ENCODE data around the gene ORC3. TPM values are rescaled to one million over a fixed set of nuclear protein-coding genes. Genes with fewer than 3 reads are reported as not detected.
A peak's percentile ranks its signal among the peaks of the same experiment; 100 is the strongest.
"Not testable (repeated sequence)": the region's sequence is repeated elsewhere in the genome, so short reads cannot be mapped to it uniquely, and the experiment has no call there.

The ORC3 gene
- total RNA-seq, 1 donor from 2014 or later: 6.3 TPM

- no peak for ATAC-seq
- DNase-seq (ENCODE audit: low spot score): no peak
Observed at GRCh38 chr6:87690441-87690840, 100.5 kb downstream of the ORC3 start.

GRCh38 chr6:87692086-87692485 is 102.2 kb downstream of the ORC3 start:
- DNase-seq (ENCODE audit: low spot score) (no peak), ATAC-seq (no peak)

DNA sequence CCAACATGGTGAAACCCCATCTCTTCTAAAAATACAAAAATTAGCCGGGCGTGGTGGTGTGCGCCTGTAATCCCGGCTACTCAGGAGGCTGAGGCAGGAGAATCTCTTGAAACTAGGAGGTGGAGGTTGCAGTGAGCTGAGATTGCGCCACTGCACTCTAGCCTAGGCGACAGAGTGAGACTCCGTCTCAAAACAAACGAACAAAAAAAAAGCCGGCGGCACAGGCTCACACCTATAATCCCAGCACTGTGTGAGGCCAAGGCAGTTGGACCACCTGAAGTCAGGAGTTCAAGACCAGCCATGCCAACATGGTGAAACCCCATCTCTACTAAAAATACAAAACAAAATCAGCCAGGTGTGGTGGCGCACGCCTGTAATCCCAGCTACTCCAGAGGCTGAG is 106.9 kb downstream of the ORC3 start:
- not testable (repeated sequence) for DNase-seq (ENCODE audit: low spot score); ATAC-seq

DNA sequence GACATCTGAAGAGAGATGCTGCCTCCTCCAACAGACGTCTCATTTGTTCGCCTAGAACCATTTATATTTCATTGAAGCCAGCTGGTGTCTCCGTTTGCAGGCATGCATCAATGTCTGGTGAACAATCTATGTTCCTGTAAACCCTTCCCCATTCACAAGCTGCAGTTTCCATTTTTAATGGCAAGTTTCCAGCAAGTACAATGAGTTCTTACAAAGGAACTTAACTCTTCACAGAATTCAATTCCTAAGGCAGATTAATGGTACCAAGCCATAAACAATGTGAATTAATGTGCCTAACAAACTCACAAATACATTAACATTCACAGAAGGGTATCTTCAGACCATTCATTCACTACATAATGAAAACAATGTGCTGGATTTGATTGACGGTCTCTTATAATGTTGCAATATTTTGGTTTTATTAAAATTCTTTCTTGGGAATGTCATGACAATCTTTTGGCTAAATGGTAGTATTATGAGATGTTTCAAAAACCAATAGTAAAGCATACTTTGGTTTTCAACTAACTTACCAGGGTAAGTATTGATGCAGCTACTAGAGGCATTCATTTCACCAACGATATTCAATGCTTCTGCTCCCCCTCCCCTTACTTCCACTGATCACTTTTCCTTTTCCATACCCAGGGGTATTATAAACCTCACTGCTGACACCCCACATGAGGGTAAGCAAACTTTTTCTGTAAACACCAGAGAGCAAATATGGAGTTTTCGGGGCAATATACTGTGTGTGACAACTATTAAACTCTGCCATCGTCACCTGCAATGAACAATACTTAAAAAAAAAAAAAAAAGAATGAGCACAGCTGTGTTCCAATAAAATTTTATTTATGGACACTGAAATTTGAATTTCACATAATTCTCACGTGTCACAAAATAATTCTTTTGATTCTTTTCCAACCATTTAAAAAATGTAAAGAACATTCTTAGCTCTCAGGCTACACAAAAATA is 107.9 kb downstream of the ORC3 start:
- DNase-seq (ENCODE audit: low spot score): no peak
- no peak for ATAC-seq

DNA sequence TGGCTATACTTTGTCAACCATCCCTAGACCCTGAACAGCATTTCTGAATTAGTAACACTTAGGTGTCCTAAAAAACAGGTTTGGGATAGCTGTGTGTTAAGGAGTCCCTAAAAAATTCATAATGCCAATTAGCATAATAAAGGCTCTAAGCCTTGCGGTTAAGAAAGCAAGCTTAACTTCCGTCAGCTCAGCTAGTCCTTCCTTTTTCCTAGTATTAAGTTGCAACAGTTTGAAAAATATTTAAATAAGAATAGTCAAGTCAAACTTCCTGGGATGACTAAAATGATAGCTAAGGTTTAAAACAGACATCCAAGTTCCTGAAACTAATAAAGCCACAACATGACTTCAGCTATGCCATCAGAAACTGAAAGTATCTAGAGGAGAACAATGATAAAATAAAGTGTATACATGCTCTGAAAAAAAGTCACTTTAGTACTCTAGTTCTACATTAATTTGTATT is 108.6 kb downstream of the ORC3 start:
- DNase-seq (ENCODE audit: low spot score): no peak
- ATAC-seq: no peak

- DNase-seq (ENCODE audit: low spot score) (no peak), ATAC-seq (no peak)
Observed at GRCh38 chr6:87699576-87699975, 109.6 kb downstream of the ORC3 start.

DNA sequence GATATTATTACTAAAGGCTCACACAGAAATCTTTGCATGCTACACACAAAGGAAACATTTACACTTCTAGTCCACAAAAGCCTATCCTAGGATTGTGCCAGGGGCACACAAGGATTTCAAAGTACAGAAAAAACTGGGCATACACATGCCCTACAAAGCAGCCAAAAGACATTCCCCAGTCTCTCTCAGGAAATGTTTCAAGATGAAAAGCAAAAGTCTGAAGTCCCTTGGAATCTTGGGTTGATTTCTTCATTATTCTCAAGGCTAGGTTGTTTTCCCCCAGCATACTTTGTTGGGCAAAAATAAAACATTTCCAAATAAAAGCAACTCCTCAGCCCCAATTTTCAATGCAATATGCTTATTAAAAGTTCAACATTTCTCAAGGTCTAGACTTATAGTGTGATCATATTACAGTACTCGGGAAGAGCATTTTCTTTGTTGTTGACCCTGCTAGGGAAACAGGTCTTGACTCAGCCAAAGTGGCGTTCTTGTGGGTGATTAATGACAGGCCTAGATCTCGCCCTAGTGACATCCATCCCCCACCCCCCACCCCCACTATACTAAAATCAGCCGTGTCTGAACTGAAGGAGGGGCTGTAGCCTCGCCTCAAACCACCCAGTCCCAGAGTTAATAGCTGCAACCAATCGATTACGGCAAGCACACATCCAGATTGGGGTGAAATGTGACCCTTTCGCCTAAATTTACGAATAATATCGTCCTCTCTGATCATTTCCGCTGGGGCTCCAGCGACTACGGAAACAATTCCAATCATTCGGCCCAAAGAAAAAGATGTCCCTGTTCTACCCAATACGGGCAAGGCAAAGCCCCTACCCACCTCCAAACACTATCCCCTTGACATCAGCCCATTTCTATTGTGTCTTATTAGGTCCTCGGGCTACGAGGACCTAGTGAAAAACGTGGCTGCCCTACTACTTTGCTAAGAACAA is 110.7 kb downstream of the ORC3 start:
- peak; percentile 59 for DNase-seq (ENCODE audit: low spot score)
- peak; percentile 46 for ATAC-seq

GRCh38 chr6:87701344-87701675 is 111.4 kb downstream of the ORC3 start:
- ATAC-seq: no peak
- DNase-seq (ENCODE audit: low spot score): no peak

- ATAC-seq (peak; percentile 87), DNase-seq (ENCODE audit: low spot score) (peak; percentile 98)
Observed at GRCh38 chr6:87701676-87702588, 112.0 kb downstream of the ORC3 start, which contains the start of gene AKIRIN2. AKIRIN2 (minus strand) TSS chr6:87702233; CDS start chr6:87701684, 549 bp downstream.

DNA sequence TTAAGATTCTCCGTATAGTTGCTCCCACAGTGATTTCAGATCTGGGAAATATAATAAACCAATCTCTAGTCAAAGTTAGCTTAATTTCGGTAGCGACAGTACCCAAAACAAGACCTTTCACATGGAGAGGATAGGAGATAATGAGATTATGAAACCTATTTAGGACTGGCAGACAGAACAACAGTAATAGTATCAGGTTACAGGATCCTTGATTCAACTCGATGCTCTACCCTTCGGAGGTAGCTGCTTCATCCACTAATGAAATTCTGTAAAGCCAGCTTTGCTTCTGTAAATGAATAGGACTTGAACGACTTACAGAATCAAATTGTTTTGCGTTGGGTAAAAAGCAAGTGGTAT is 112.6 kb downstream of the ORC3 start:
- DNase-seq (ENCODE audit: low spot score) (no peak), ATAC-seq (peak; percentile 24)

- not testable (repeated sequence) for ATAC-seq; DNase-seq (ENCODE audit: low spot score)
Observed at GRCh38 chr6:87703039-87703438, 113.1 kb downstream of the ORC3 start.

- no peak for DNase-seq (ENCODE audit: low spot score)
- ATAC-seq: no peak
Observed at GRCh38 chr6:87705070-87705691, 115.2 kb downstream of the ORC3 start.

DNA sequence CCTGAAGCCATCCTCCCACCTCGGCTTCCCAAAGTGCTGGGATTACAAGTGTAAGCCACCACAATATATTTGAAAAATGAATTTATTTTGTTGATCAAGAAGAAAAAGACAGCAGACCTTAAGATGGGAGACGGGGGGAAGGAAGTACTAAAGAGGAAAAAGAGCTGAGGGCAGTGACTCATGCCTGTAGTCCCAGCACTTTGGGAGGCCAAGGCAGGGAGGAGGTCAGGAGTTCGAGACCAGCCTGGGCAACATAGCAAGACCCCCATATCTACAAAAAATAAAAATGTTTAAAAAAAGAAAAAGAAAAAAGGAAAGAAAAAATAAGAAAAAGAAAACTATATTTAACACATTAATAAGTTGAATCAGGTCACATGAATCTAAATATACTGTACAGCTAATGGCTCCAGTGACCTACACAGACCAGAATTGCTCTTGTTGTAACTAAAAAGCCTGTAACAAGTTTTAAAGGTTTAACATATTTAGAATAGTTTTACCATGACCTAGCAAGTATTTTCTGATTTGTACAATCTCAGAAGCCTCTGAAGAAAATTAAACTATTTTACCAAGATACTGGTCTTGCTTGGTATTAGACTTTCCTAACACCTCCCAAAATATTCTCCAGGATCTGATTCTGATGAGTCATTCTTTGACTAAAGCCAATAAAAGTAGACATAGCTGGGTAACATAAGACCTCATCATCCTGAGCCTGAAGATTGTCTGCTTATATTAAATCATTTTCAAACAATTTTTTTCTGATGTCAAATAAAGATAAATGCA is 116.4 kb downstream of the ORC3 start:
- ATAC-seq (no peak), DNase-seq (ENCODE audit: low spot score) (no peak)

- not testable (repeated sequence) for ATAC-seq; DNase-seq (ENCODE audit: low spot score)
Observed at GRCh38 chr6:87708581-87709427, 118.9 kb downstream of the ORC3 start.

- DNase-seq (ENCODE audit: low spot score) (no peak), ATAC-seq (no peak)
Observed at GRCh38 chr6:87710090-87710489, 120.2 kb downstream of the ORC3 start.

DNA sequence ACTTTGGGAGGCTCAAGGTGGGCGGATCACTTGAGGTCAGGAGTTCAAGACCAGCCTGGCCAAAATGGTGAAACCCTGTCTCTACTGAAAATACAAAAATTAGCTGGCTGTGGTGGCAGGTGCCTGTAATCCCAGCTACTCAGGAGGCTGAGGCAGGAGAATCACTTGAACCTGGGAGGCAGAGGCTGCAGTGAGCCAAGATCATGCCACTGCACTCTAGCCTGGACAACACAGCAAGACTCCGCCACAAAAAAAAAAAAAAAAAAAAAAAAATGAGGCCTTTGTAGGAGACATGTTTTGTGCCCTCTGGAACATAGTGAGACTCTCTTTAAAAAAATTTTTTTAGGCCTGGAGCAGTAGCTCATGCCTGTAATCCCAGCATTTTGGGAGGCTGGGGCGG is 122.8 kb downstream of the ORC3 start:
- DNase-seq (ENCODE audit: low spot score); ATAC-seq: not testable (repeated sequence)

GRCh38 chr6:87714093-87714842 is 124.3 kb downstream of the ORC3 start:
- ATAC-seq (no peak), DNase-seq (ENCODE audit: low spot score) (no peak)
